SK-N-SH treated with all-trans-retinoic acid at 6 μM for 48 hours (cell line): ENCODE results near the gene C15orf39.

Experiments used
- ATAC-seq: fragments of 200-7000 bp; cut with Tn5 transposase; 3 replicates; pipeline ENCODE4 v1.9.1; 2020; ENCODE audit warnings: mild to moderate bottlenecking, moderate library complexity
- ARNTL ChIP-seq: fragments of 450-650 bp; formaldehyde crosslinking; IDR thresholded peaks from 2 replicates; pipeline ENCODE4 v1.5.0; 2020; ENCODE audit warnings: low read depth, mild to moderate bottlenecking, moderate library complexity, borderline replicate concordance
- BACH2 ChIP-seq: fragments of 250-450 bp; sonication (Bioruptor Pico); IDR thresholded peaks from 2 replicates; pipeline ENCODE4 v1.9.0; 2021; ENCODE audit warnings: mild to moderate bottlenecking, borderline replicate concordance
- CREB5 ChIP-seq: fragments of 250-450 bp; sonication (Bioruptor Pico); IDR thresholded peaks from 2 replicates; pipeline ENCODE4 v1.5.1; 2020; ENCODE audit warnings: low read depth, mild to moderate bottlenecking, moderate library complexity
- CSRNP3 ChIP-seq: fragments of 250-450 bp; sonication (Bioruptor Pico); IDR thresholded peaks from 2 replicates; pipeline ENCODE4 v1.5.1; 2021; ENCODE audit warnings: mild to moderate bottlenecking, moderate library complexity
- ESRRG ChIP-seq: fragments of 250-450 bp; sonication (Bioruptor Pico); IDR thresholded peaks from 2 replicates; pipeline ENCODE4 v1.6.1; 2021; ENCODE audit warnings: mild to moderate bottlenecking
- ISL1 ChIP-seq: fragments of 250-450 bp; sonication (Bioruptor Pico); IDR thresholded peaks from 2 replicates; pipeline ENCODE4 v2.1.2; 2022; ENCODE audit warnings: mild to moderate bottlenecking, moderate library complexity
- OSR1 ChIP-seq: fragments of 250-450 bp; sonication (Bioruptor Pico); IDR thresholded peaks from 2 replicates; pipeline ENCODE4 v1.8.0; 2022; ENCODE audit warnings: moderate library complexity, mild to moderate bottlenecking, inconsistent platforms
- PATZ1 ChIP-seq: fragments of 250-450 bp; sonication (Bioruptor Pico); IDR thresholded peaks from 2 replicates; pipeline ENCODE4 v1.8.0; 2020; ENCODE audit warnings: mild to moderate bottlenecking, moderate library complexity, borderline replicate concordance
- POU6F1 ChIP-seq: fragments of 250-450 bp; sonication (Bioruptor Pico); IDR thresholded peaks from 2 replicates; pipeline ENCODE4 v1.8.0; 2021; ENCODE audit warnings: low read depth, mild to moderate bottlenecking, moderate library complexity, borderline replicate concordance
- PPARA ChIP-seq: fragments of 250-450 bp; sonication (Bioruptor Pico); IDR thresholded peaks from 2 replicates; pipeline ENCODE4 v1.5.0; 2020; ENCODE audit warnings: mild to moderate bottlenecking, borderline replicate concordance
- TCF4 ChIP-seq: fragments of 250-450 bp; sonication (Bioruptor Pico); IDR thresholded peaks from 2 replicates; pipeline ENCODE4 v1.8.0; 2021; ENCODE audit warnings: mild to moderate bottlenecking, moderate library complexity, borderline replicate concordance
- TOX ChIP-seq: fragments of 250-450 bp; sonication (Bioruptor Pico); IDR thresholded peaks from 2 replicates; pipeline ENCODE4 v1.8.0; 2021; ENCODE audit warnings: mild to moderate bottlenecking, moderate library complexity, borderline replicate concordance
- TSHZ2 ChIP-seq: fragments of 250-450 bp; sonication (Bioruptor Pico); IDR thresholded peaks from 2 replicates; pipeline ENCODE4 v1.5.0; 2020; ENCODE audit warnings: mild to moderate bottlenecking, moderate library complexity
- ZFP3 ChIP-seq: fragments of 250-450 bp; sonication (Bioruptor Pico); IDR thresholded peaks from 2 replicates; pipeline ENCODE4 v1.5.0; 2020; ENCODE audit warnings: mild to moderate bottlenecking, moderate library complexity
- ZNF565 ChIP-seq: fragments of 450-650 bp; formaldehyde crosslinking; conservative IDR thresholded peaks from 2 replicates; pipeline ENCODE4 v1.5.0; 2020; ENCODE audit warnings: low read depth, mild to moderate bottlenecking, moderate library complexity
- ZNF70 ChIP-seq: fragments of 450-650 bp; formaldehyde crosslinking; IDR thresholded peaks from 2 replicates; pipeline ENCODE4 v1.5.0; 2020; ENCODE audit warnings: mild to moderate bottlenecking, moderate library complexity
- ZNF8 ChIP-seq: fragments of 450-650 bp; formaldehyde crosslinking; IDR thresholded peaks from 2 replicates; pipeline ENCODE4 v1.5.0; 2020; ENCODE audit warnings: mild to moderate bottlenecking, moderate library complexity

The C15orf39 gene

GRCh38 chr15:75153087-75153486, 48.6 kb upstream of the C15orf39 start:
- TF ChIP-seq ARNTL (CRISPR knock-in tag) (no peak), ZNF565 (CRISPR knock-in tag) (no peak), PATZ1 (CRISPR knock-in tag) (no peak), TCF4 (CRISPR knock-in tag) (no peak)
- no peak for ATAC-seq

GRCh38 chr15:75153565-75154276, 48.0 kb upstream of the C15orf39 start:
- TF ChIP-seq ZFP3 (CRISPR knock-in tag) (no peak), TCF4 (CRISPR knock-in tag) (no peak), ESRRG (no peak), PPARA (CRISPR knock-in tag) (no peak), PATZ1 (CRISPR knock-in tag) (no peak), CREB5 (CRISPR knock-in tag) (no peak), ZNF70 (no peak), TOX (CRISPR knock-in tag) (no peak)
- ATAC-seq: no peak

- TF ChIP-seq ESRRG: no peak
- no peak for TF ChIP-seq PPARA (CRISPR knock-in tag)
- no peak for TF ChIP-seq POU6F1
- TF ChIP-seq ZNF8 (CRISPR knock-in tag): no peak
- no peak for TF ChIP-seq BACH2 (CRISPR knock-in tag)
- TF ChIP-seq ISL1 (CRISPR knock-in tag): no peak
- no peak for TF ChIP-seq TOX (CRISPR knock-in tag)
- no peak for ATAC-seq
These were observed 47.1 kb upstream of the C15orf39 start for GRCh38 chr15:75154461-75155062.

- no peak for ATAC-seq
- no peak for TF ChIP-seq PPARA (CRISPR knock-in tag)
- TF ChIP-seq ZNF565 (CRISPR knock-in tag): no peak
- no peak for TF ChIP-seq ZNF8 (CRISPR knock-in tag)
- TF ChIP-seq CSRNP3: no peak
- TF ChIP-seq TCF4 (CRISPR knock-in tag): no peak
- no peak for TF ChIP-seq TOX (CRISPR knock-in tag)
- no peak for TF ChIP-seq CREB5 (CRISPR knock-in tag)
- no peak for TF ChIP-seq TSHZ2
- TF ChIP-seq ESRRG: no peak
- TF ChIP-seq OSR1 (CRISPR knock-in tag): no peak
These were observed 45.1 kb upstream of the C15orf39 start for GRCh38 chr15:75156326-75157215.
